ENCODE data around the gene ANKRD6. TPM values are rescaled to one million over a fixed set of nuclear protein-coding genes. Genes with fewer than 3 reads are reported as not detected.

The ANKRD6 gene
- total RNA-seq, 1 donor from 2014 or later, result 20.7 TPM

DNA sequence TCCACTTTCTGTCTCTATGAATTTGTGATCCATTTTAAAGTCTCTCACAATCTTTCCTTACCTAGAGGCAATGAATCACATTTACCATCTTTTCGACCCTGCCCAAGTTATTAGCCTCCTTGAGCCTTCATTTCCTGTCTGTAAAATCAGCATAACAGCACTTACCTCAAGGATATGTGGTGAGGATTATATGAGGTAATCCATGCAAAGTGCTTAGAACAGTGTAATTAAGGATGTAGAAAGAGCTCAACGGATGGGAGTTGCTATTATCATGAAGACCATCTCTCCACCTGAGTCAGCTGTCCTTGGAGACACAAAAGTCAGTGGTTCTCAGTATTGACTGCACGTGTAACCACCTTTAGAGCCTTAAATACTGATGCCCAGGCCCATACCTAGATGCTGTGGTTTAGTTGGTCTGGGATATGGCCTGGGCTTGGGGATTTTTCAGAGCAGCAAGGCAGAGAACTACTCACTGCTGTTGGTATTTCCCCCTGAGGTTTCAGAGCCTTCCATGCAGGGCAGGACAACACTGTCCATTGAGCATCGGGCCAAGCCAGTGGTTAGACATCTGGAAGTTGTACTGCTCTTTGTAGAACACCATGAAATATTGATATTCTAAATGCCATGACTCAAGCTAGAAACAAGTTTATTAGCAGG is 149.8 kb downstream of the ANKRD6 start:
- Mint-ChIP-seq H3K9me3 (no peaks in the 10 kb centered on the region), H3K36me3 (ENCODE audit: low read depth) (no peaks in the 10 kb centered on the region), H3K27me3 (ENCODE audit: low read depth) (no peaks in the 10 kb centered on the region), H3K27ac (ENCODE audit: unreplicated experiment) (no peak overlapping the region), H3K4me1 (no peaks in the 10 kb centered on the region), H3K4me3 (no peak overlapping the region)
- DNase-seq (ENCODE audit: low read depth, low spot score), result no peak
- TF ChIP-seq CTCF (conservative IDR thresholded peaks at IDR 0.05), result no peak

- no peaks in the 10 kb centered on the region for H3K9me3 Mint-ChIP-seq
- no peaks in the 10 kb centered on the region for H3K27me3 Mint-ChIP-seq (ENCODE audit: low read depth)
- no peak for DNase-seq (ENCODE audit: low read depth, low spot score)
- TF ChIP-seq CTCF (conservative IDR thresholded peaks at IDR 0.05), result no peak
- H3K27ac Mint-ChIP-seq (ENCODE audit: unreplicated experiment), result no peak overlapping the region
- no peaks in the 10 kb centered on the region for H3K4me1 Mint-ChIP-seq
- no peak overlapping the region for H3K4me3 Mint-ChIP-seq
- H3K36me3 Mint-ChIP-seq (ENCODE audit: low read depth), result no peaks in the 10 kb centered on the region
Measured at GRCh38 chr6:89583559-89583958, 150.6 kb downstream of the ANKRD6 start.

- H3K9me3 Mint-ChIP-seq, result no peaks in the 10 kb centered on the region
- H3K27ac Mint-ChIP-seq (ENCODE audit: unreplicated experiment), result no peak overlapping the region
Measured at GRCh38 chr6:89584539-89584938, 151.6 kb downstream of the ANKRD6 start.

GRCh38 chr6:89585154-89585553 is 152.2 kb downstream of the ANKRD6 start:
- H3K27ac Mint-ChIP-seq (ENCODE audit: unreplicated experiment), result no peak overlapping the region
- no peak for TF ChIP-seq CTCF (conservative IDR thresholded peaks at IDR 0.05)
- no peaks in the 10 kb centered on the region for H3K27me3 Mint-ChIP-seq (ENCODE audit: low read depth)

More at GRCh38 chr6:89584539-89584938, 151.6 kb downstream of the ANKRD6 start:
- no peaks in the 10 kb centered on the region for H3K4me1 Mint-ChIP-seq
- H3K4me3 Mint-ChIP-seq, result no peak overlapping the region
- no peaks in the 10 kb centered on the region for H3K27me3 Mint-ChIP-seq (ENCODE audit: low read depth)
- no peaks in the 10 kb centered on the region for H3K36me3 Mint-ChIP-seq (ENCODE audit: low read depth)
- no peak for TF ChIP-seq CTCF (conservative IDR thresholded peaks at IDR 0.05)
- DNase-seq (ENCODE audit: low read depth, low spot score), result no peak

GRCh38 chr6:89589297-89590025 is 156.5 kb downstream of the ANKRD6 start:
- no peak for DNase-seq (ENCODE audit: low read depth, low spot score)
- H3K27ac Mint-ChIP-seq (ENCODE audit: unreplicated experiment), result no peak overlapping the region
- no peaks in the 10 kb centered on the region for H3K4me1 Mint-ChIP-seq
- no peak for TF ChIP-seq CTCF (conservative IDR thresholded peaks at IDR 0.05)
- H3K9me3 Mint-ChIP-seq, result no peaks in the 10 kb centered on the region
- no peak overlapping the region for H3K4me3 Mint-ChIP-seq
- no peaks in the 10 kb centered on the region for H3K27me3 Mint-ChIP-seq (ENCODE audit: low read depth)
- H3K36me3 Mint-ChIP-seq (ENCODE audit: low read depth), result no peaks in the 10 kb centered on the region

More at GRCh38 chr6:89585154-89585553, 152.2 kb downstream of the ANKRD6 start:
- H3K36me3 Mint-ChIP-seq (ENCODE audit: low read depth), result no peaks in the 10 kb centered on the region
- no peaks in the 10 kb centered on the region for H3K9me3 Mint-ChIP-seq
- H3K4me1 Mint-ChIP-seq, result no peaks in the 10 kb centered on the region
- DNase-seq (ENCODE audit: low read depth, low spot score), result no peak
- H3K4me3 Mint-ChIP-seq, result no peak overlapping the region
